H9 (cell line): Measurements from ENCODE around the gene PPP1R1B. TPM values are rescaled to one million over a fixed set of nuclear protein-coding genes. Genes with fewer than 3 reads are reported as not detected.

Source experiments
- DNase-seq: peaks from one replicate; pipeline ENCODE4 v3.0.0-alpha.2; 2017
- H2AFZ ChIP-seq: one replicate; pipeline ENCODE4 v1.6.1; 2013; ENCODE audit warnings: mild to moderate bottlenecking, low read length, control low read depth, moderate library complexity
- H2AK5ac ChIP-seq: 2 replicates; pipeline ENCODE4 v1.6.1; 2013; ENCODE audit warnings: low read length, control low read depth, mixed read lengths; ENCODE audit not compliant: insufficient read length
- H2BK120ac ChIP-seq: one replicate; pipeline ENCODE4 v1.6.1; 2013; ENCODE audit warnings: low read depth, mild to moderate bottlenecking, low read length, control low read depth, inconsistent platforms; ENCODE audit not compliant: poor library complexity, severe bottlenecking
- H2BK12ac ChIP-seq: 2 replicates; pipeline ENCODE4 v1.6.1; 2013; ENCODE audit warnings: low read length, control low read depth, mixed read lengths, low read depth; ENCODE audit not compliant: insufficient read length
- H2BK15ac ChIP-seq: 2 replicates; pipeline ENCODE4 v1.6.1; 2013; ENCODE audit warnings: low read depth, low read length, control low read depth
- H2BK20ac ChIP-seq: one replicate; pipeline ENCODE4 v1.6.1; 2013; ENCODE audit warnings: low read depth, mild to moderate bottlenecking, low read length, control low read depth, inconsistent platforms; ENCODE audit not compliant: poor library complexity, severe bottlenecking
- H2BK5ac ChIP-seq: 2 replicates; pipeline ENCODE4 v1.6.1; 2013; ENCODE audit warnings: low read length, control low read depth, mixed read lengths; ENCODE audit not compliant: insufficient read length
- H3K14ac ChIP-seq: 2 replicates; pipeline ENCODE4 v1.6.1; 2013; ENCODE audit warnings: low read length, control low read depth; ENCODE audit not compliant: insufficient read depth
- H3K18ac ChIP-seq: 2 replicates; pipeline ENCODE4 v1.6.1; 2013; ENCODE audit warnings: low read depth, mild to moderate bottlenecking, mixed read lengths, low read length, control low read depth; ENCODE audit not compliant: insufficient read length
- H3K23ac ChIP-seq: 2 replicates; pipeline ENCODE4 v1.6.1; 2013; ENCODE audit warnings: low read length, control low read depth, mixed read lengths, low read depth; ENCODE audit not compliant: insufficient read length
- H3K23me2 ChIP-seq: 2 replicates; pipeline ENCODE4 v1.6.1; 2013; ENCODE audit warnings: low read depth, mild to moderate bottlenecking, mixed read lengths, low read length, control low read depth; ENCODE audit not compliant: insufficient read length, poor library complexity, severe bottlenecking
- H3K27ac ChIP-seq: 2 replicates; pipeline ENCODE4 v1.5.1; 2013; ENCODE audit warnings: low read length, control low read depth, mixed read lengths, low read depth; ENCODE audit not compliant: insufficient read length
- H3K27me3 ChIP-seq: 2 replicates; pipeline ENCODE4 v1.6.1; 2013; ENCODE audit warnings: low read length, control low read depth, inconsistent platforms; ENCODE audit not compliant: insufficient read depth
- H3K4ac ChIP-seq: 2 replicates; pipeline ENCODE4 v1.6.1; 2013; ENCODE audit warnings: low read depth, mild to moderate bottlenecking, control low read depth, inconsistent platforms, low read length, moderate library complexity
- H3K4me1 ChIP-seq: 2 replicates; pipeline ENCODE4 v1.6.1; 2013; ENCODE audit warnings: low read length, control low read depth, inconsistent platforms; ENCODE audit not compliant: insufficient read depth
- H3K4me2 ChIP-seq: 2 replicates; pipeline ENCODE4 v1.6.1; 2013; ENCODE audit warnings: low read length, control low read depth, mixed read lengths; ENCODE audit not compliant: insufficient read length, insufficient read depth
- H3K56ac ChIP-seq: 2 replicates; pipeline ENCODE4 v1.6.1; 2013; ENCODE audit warnings: low read depth, mild to moderate bottlenecking, mixed read lengths, low read length, control low read depth; ENCODE audit not compliant: insufficient read length
- H3K79me1 ChIP-seq: 2 replicates; pipeline ENCODE4 v1.6.1; 2013; ENCODE audit warnings: low read depth, mild to moderate bottlenecking, moderate library complexity, low read length, control low read depth, inconsistent platforms; ENCODE audit not compliant: insufficient read depth, poor library complexity, severe bottlenecking
- H3K79me2 ChIP-seq: 2 replicates; pipeline ENCODE4 v1.6.1; 2013; ENCODE audit warnings: low read length, control low read depth, inconsistent platforms; ENCODE audit not compliant: insufficient read depth
- H3K9ac ChIP-seq: 2 replicates; pipeline ENCODE4 v1.6.1; 2013; ENCODE audit warnings: low read length, control low read depth, mixed read lengths; ENCODE audit not compliant: insufficient read length; ENCODE audit errors: extremely low read depth
- H3K9me3 ChIP-seq: one replicate; pipeline ENCODE4 v1.6.1; 2013; ENCODE audit warnings: low read depth, low read length, inconsistent platforms; ENCODE audit not compliant: control insufficient read depth
- H3T11ph ChIP-seq: one replicate; pipeline ENCODE4 v1.6.1; 2013; ENCODE audit warnings: mild to moderate bottlenecking, low read length, control low read depth, inconsistent platforms
- H4K20me1 ChIP-seq: one replicate; pipeline ENCODE4 v1.6.1; 2013; ENCODE audit not compliant: control insufficient read depth, insufficient read length, insufficient read depth
- H4K5ac ChIP-seq: 2 replicates; pipeline ENCODE4 v1.6.1; 2013; ENCODE audit warnings: low read depth, mild to moderate bottlenecking, mixed read lengths, low read length, control low read depth; ENCODE audit not compliant: insufficient read length
- H4K8ac ChIP-seq: replicated peaks from 2 replicates; pipeline ENCODE4 v1.6.1; 2013; ENCODE audit warnings: low read length, control low read depth, mixed read lengths, low read depth; ENCODE audit not compliant: insufficient read length
- H4K91ac ChIP-seq: 2 replicates; pipeline ENCODE4 v1.6.1; 2013; ENCODE audit warnings: low read depth, mild to moderate bottlenecking, moderate library complexity, mixed read lengths, low read length, control low read depth; ENCODE audit not compliant: insufficient read length
- H3K27ac Mint-ChIP-seq, 3 experiments: 2 replicates in 2 of 3; 3 replicates in 1 of 3; pipeline ENCODE4 v1.8.0; 2020 to 2021; ENCODE audit warnings: mixed read lengths in 3 of 3, mild to moderate bottlenecking in 1 of 3, moderate library complexity in 1 of 3
- H3K27me3 Mint-ChIP-seq: 2 replicates; pipeline ENCODE4 v1.8.0; 2021; ENCODE audit warnings: low read depth, mild to moderate bottlenecking, moderate library complexity, mixed read lengths
- H3K36me3 Mint-ChIP-seq, 3 experiments: 2 replicates in 2 of 3; 3 replicates in 1 of 3; pipeline ENCODE4 v1.8.0; 2020 to 2021; ENCODE audit warnings: low read depth in 3 of 3, mixed read lengths in 3 of 3; ENCODE audit not compliant: insufficient read depth in 1 of 3
- H3K4me1 Mint-ChIP-seq, 2 experiments: 2 replicates each; pipeline ENCODE4 v1.8.0; 2020; ENCODE audit warnings: mixed read lengths in 2 of 2
- H3K4me3 Mint-ChIP-seq, 2 experiments: 2 replicates in 1 of 2; 3 replicates in 1 of 2; pipeline ENCODE4 v1.8.0; 2020 to 2021; ENCODE audit warnings: mild to moderate bottlenecking in 2 of 2, mixed read lengths in 2 of 2, moderate library complexity in 1 of 2
- H3K9me3 Mint-ChIP-seq, 2 experiments: 2 replicates in 1 of 2; 3 replicates in 1 of 2; pipeline ENCODE4 v1.8.0; 2020; ENCODE audit warnings: mild to moderate bottlenecking in 2 of 2, mixed read lengths in 2 of 2, moderate library complexity in 1 of 2
- WGBS: extraction: QIAGEN DNeasy Blood & Tissue Kit; methylation state at CpG from one replicate; pipeline ENCODE4 v1.1.7; 2013; ENCODE audit warnings: missing lambda C conversion rate, low lambda C conversion rate, mixed read lengths; ENCODE audit not compliant: insufficient read length; ENCODE audit errors: extremely low coverage; 5-methylcytosine and 5-hydroxymethylcytosine counted together
- total RNA-seq: library from RNA; stranded (reverse); gene quantifications from 2 replicates; pipeline ENCODE4 v1.2.1, GENCODE V29; 2021
- TF ChIP-seq, protein P1 (sequence below): fragments of 200-600 bp; sonication (generic); conservative IDR thresholded peaks from 3 replicates; pipeline ENCODE4 v1.8.0; 2021; ENCODE audit warnings: antibody characterized with exemption, mild to moderate bottlenecking

PPP1R1B gene
- total RNA-seq, 1 experiment from 2014 or later: 15.5 TPM

DNA sequence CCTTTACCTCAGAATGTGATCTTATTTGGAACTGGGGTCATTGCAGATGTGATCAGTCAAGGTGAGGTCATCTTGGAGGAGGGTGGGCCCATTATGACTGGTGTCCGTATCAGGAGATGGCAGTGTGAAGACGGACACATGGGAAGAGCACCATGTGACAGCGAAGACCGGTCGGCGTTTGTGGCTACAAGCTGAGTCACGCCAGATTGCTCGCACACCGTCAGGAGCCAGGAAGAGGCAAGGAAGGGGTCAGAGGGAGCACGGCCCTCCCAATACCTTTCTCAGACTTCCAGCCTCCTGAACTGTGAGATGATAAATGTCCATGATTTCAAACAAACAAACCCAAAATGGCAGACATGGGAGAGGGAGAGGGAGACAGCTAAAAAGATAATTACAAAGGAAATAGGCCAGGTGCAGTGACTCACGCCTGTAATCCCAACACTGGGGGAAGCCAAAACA, 23.4 kb downstream of the PPP1R1B start:
- Histone ChIP-seq H2AFZ (no peak overlapping the region), H3K79me2 (no peaks in the 10 kb centered on the region), H3K9me3 (no peaks in the 10 kb centered on the region), H2BK15ac (no peak overlapping the region), H3T11ph (no peak overlapping the region), H2BK5ac (no peak overlapping the region), H2BK20ac (no peak overlapping the region), H3K4ac (no peak overlapping the region), H3K79me1 (no peaks in the 10 kb centered on the region), H2AK5ac (no peak overlapping the region), H3K27me3 (no peaks in the 10 kb centered on the region), H3K4me1 (peaks cover 9% of the 10 kb centered on the region; the same call in 1 of the 2 replicates), H4K91ac (no peak overlapping the region), H2BK120ac (no peak overlapping the region), H3K4me2 (no peak overlapping the region), H3K23me2 (no peaks in the 10 kb centered on the region), H3K9ac (no peak overlapping the region), H3K56ac (no peak overlapping the region), H4K20me1 (no peaks in the 10 kb centered on the region), H2BK12ac (no peak overlapping the region), H3K23ac (no peak overlapping the region), H3K27ac (no peak overlapping the region), H4K5ac (no peak overlapping the region), H3K14ac (no peak overlapping the region), H3K18ac (no peak overlapping the region), H4K8ac (no peak overlapping the region)
- DNase-seq: no peak
- TF ChIP-seq, protein P1, sequence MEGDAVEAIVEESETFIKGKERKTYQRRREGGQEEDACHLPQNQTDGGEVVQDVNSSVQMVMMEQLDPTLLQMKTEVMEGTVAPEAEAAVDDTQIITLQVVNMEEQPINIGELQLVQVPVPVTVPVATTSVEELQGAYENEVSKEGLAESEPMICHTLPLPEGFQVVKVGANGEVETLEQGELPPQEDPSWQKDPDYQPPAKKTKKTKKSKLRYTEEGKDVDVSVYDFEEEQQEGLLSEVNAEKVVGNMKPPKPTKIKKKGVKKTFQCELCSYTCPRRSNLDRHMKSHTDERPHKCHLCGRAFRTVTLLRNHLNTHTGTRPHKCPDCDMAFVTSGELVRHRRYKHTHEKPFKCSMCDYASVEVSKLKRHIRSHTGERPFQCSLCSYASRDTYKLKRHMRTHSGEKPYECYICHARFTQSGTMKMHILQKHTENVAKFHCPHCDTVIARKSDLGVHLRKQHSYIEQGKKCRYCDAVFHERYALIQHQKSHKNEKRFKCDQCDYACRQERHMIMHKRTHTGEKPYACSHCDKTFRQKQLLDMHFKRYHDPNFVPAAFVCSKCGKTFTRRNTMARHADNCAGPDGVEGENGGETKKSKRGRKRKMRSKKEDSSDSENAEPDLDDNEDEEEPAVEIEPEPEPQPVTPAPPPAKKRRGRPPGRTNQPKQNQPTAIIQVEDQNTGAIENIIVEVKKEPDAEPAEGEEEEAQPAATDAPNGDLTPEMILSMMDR: no peak
- no CpG with 5 or more reads among the region's 11 CpGs for WGBS
- H3K4me3 Mint-ChIP-seq: no peak overlapping the region
- H3K27me3 Mint-ChIP-seq: no peaks in the 10 kb centered on the region; the same call in 1 of the 2 replicates
- H3K36me3 Mint-ChIP-seq: peaks cover 0 to 14% (median 2%) of the 10 kb centered on the region in 3 experiments; a peak in 6 of 7 replicates
- peak overlapping the region in 2 of 3 experiments; percentile 25 to 90; a peak in 3 of 7 replicates for H3K27ac Mint-ChIP-seq
- peaks cover 37 to 63% of the 10 kb centered on the region in 2 experiments for H3K4me1 Mint-ChIP-seq
- H3K9me3 Mint-ChIP-seq: no peaks in the 10 kb centered on the region
